Panc1 (cell line): ENCODE data around the gene ATP1B4.

Experiments
- TF ChIP-seq, protein P1 (sequence below): fragments of 450-650 bp; IDR thresholded peaks from 2 replicates; pipeline ENCODE4 v1.5.1; 2017; ENCODE audit warnings: mild to moderate bottlenecking
- TF ChIP-seq, protein P2 (sequence below), 2 experiments: IDR thresholded peaks; 2 replicates each; pipeline ENCODE4 v1.6.1; 2011 to 2012; ENCODE audit warnings: low read depth in 2 of 2, control low read depth in 1 of 2, low read length in 1 of 2, mild to moderate bottlenecking in 1 of 2, moderate library complexity in 1 of 2; ENCODE audit not compliant: insufficient read depth in 1 of 2

GRCh38 chrX:120419463-120419862, 57.6 kb downstream of the ATP1B4 start:
- TF ChIP-seq, protein P1, sequence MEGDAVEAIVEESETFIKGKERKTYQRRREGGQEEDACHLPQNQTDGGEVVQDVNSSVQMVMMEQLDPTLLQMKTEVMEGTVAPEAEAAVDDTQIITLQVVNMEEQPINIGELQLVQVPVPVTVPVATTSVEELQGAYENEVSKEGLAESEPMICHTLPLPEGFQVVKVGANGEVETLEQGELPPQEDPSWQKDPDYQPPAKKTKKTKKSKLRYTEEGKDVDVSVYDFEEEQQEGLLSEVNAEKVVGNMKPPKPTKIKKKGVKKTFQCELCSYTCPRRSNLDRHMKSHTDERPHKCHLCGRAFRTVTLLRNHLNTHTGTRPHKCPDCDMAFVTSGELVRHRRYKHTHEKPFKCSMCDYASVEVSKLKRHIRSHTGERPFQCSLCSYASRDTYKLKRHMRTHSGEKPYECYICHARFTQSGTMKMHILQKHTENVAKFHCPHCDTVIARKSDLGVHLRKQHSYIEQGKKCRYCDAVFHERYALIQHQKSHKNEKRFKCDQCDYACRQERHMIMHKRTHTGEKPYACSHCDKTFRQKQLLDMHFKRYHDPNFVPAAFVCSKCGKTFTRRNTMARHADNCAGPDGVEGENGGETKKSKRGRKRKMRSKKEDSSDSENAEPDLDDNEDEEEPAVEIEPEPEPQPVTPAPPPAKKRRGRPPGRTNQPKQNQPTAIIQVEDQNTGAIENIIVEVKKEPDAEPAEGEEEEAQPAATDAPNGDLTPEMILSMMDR, result no peak
- TF ChIP-seq, protein P2, sequence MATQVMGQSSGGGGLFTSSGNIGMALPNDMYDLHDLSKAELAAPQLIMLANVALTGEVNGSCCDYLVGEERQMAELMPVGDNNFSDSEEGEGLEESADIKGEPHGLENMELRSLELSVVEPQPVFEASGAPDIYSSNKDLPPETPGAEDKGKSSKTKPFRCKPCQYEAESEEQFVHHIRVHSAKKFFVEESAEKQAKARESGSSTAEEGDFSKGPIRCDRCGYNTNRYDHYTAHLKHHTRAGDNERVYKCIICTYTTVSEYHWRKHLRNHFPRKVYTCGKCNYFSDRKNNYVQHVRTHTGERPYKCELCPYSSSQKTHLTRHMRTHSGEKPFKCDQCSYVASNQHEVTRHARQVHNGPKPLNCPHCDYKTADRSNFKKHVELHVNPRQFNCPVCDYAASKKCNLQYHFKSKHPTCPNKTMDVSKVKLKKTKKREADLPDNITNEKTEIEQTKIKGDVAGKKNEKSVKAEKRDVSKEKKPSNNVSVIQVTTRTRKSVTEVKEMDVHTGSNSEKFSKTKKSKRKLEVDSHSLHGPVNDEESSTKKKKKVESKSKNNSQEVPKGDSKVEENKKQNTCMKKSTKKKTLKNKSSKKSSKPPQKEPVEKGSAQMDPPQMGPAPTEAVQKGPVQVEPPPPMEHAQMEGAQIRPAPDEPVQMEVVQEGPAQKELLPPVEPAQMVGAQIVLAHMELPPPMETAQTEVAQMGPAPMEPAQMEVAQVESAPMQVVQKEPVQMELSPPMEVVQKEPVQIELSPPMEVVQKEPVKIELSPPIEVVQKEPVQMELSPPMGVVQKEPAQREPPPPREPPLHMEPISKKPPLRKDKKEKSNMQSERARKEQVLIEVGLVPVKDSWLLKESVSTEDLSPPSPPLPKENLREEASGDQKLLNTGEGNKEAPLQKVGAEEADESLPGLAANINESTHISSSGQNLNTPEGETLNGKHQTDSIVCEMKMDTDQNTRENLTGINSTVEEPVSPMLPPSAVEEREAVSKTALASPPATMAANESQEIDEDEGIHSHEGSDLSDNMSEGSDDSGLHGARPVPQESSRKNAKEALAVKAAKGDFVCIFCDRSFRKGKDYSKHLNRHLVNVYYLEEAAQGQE (IDR thresholded peaks at IDR 0.05; ENCODE audit: insufficient read depth in 1 of 2, low read depth in 2 of 2, low read length in 1 of 2), result no peak
